Sciatic nerve (tissue), 2 donors: Measurements from ENCODE around the gene HTR4. TPM values are rescaled to one million over a fixed set of nuclear protein-coding genes. Genes with fewer than 3 reads are reported as not detected.
A peak's percentile ranks its signal among the peaks of the same experiment; 100 is the strongest.
"Not testable (repeated sequence)": the region's sequence is repeated elsewhere in the genome, so short reads cannot be mapped to it uniquely, and the experiment has no call there.

Experiments
- ATAC-seq: fragments of 200-7000 bp; cut with Tn5 transposase; one replicate; pipeline ENCODE4 v1.9.1; 2020; ENCODE audit warnings: mild to moderate bottlenecking, moderate library complexity
- DNase-seq: peaks from one replicate; pipeline ENCODE4 v3.0.0-alpha.2; 2020; ENCODE audit warnings: low spot score
- intact Hi-C: fragments of 100-400 bp; cut with DNase I; formaldehyde crosslinking; loops from one replicate; pipeline ENCODE4 v1.14.2; 2022
- total RNA-seq: library from RNA; stranded (reverse); fragmentation: NEBNext Ultra II Directional; extraction: Animal tissue kit (Norgen Biotek cat#: 25700); gene quantifications from one replicate; pipeline ENCODE4 v1.2.1, GENCODE V29; 2021
- donor health status: DM: no; HTN: no; CAD: no.
- donor health status: DM: no; HTN: no; CAD: no.

Gene HTR4
- total RNA-seq, 1 donor from 2014 or later = 0.13 TPM

- intact Hi-C loops = no loop called here
- ATAC-seq = no peak
- DNase-seq = no peak
These were observed 97.5 kb downstream of the HTR4 start for GRCh38 chr5:148556835-148557234.

- ATAC-seq = no peak
- intact Hi-C loops = no loop called here
- DNase-seq = no peak
These were observed 99.7 kb downstream of the HTR4 start for GRCh38 chr5:148554621-148555020.

- DNase-seq (no peak), ATAC-seq (peak; percentile 78)
- intact Hi-C loops = loop anchor here (5.0 kb wide), 1 partner anchor 1111 kb away; no protein-coding TSS in a partner anchor
These were observed 110.6 kb downstream of the HTR4 start for GRCh38 chr5:148543727-148544126.

DNA sequence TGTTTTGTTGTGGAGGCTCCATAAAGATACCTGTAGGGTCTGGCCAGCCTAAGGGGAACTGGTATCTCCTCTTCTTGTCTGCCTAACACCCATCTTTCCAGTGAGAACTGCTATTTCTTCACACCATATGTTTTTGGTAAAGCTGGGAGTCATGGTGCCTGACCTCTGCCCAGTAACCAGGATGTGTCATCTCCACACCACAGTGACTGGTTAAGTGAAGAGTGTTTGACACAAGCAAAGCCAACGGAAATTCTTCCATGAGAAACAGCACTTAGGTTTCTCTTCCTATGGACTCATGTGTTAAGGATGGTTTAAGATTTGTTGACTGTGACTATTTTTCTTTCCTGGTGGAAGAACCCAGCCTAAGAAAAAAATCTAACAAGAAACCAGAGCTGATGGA lies 111.5 kb downstream of the HTR4 start:
- no peak for ATAC-seq
- intact Hi-C loops = loop anchor here (5.0 kb wide), 1 partner anchor 1111 kb away; no protein-coding TSS in a partner anchor
- no peak for DNase-seq

- intact Hi-C loops = loop anchor here (5.0 kb wide), 1 partner anchor 1109 kb away; no protein-coding TSS in a partner anchor
- no peak for DNase-seq
- ATAC-seq = no peak
These were observed 113.1 kb downstream of the HTR4 start for GRCh38 chr5:148541054-148541835.

DNA sequence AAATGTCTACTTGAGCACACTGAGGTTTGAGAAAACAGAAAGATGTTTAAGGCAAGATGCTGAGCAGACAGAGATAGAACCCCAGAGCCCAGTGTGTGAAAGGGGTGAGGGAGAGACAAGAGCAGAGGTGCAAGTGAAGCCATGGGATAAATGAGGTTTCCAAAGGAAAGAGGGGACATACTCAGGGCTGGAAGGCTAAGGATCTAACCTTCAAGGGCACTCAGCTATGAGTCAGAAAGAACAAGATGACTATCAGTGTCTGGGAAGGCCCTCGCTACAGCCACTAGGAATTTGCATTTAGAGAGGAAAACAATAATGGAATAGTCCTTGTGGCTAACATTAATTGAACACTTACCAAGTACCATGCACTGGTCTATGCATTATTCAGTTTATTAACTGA lies 113.7 kb downstream of the HTR4 start:
- DNase-seq (no peak), ATAC-seq (no peak)
- intact Hi-C loops = loop anchor here (5.0 kb wide), 1 partner anchor 1108 kb away; no protein-coding TSS in a partner anchor

DNA sequence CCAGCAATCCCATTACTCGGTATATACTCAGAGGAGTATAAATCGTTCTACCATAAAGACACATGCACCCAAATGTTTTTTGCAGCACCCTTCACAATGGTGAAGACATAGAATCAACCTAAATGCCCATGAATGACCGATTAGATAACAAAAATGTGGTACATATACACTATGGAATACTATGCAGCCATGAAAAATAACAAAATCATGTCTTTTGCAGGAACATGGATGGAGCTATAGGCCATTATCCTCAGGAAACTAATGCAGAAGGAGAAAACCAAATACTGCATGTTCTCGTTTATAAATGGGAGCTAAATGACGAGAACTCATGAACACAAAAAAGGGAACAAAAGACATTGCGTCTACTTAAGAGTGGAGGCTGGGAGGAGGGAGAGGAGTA lies 114.5 kb downstream of the HTR4 start:
- DNase-seq (no peak), ATAC-seq (no peak)
- intact Hi-C loops = loop anchor here (5.0 kb wide), 1 partner anchor 1108 kb away; no protein-coding TSS in a partner anchor

- intact Hi-C loops = no loop called here
- DNase-seq (no peak), ATAC-seq (no peak)
These were observed 119.1 kb downstream of the HTR4 start for GRCh38 chr5:148535190-148535589.

DNA sequence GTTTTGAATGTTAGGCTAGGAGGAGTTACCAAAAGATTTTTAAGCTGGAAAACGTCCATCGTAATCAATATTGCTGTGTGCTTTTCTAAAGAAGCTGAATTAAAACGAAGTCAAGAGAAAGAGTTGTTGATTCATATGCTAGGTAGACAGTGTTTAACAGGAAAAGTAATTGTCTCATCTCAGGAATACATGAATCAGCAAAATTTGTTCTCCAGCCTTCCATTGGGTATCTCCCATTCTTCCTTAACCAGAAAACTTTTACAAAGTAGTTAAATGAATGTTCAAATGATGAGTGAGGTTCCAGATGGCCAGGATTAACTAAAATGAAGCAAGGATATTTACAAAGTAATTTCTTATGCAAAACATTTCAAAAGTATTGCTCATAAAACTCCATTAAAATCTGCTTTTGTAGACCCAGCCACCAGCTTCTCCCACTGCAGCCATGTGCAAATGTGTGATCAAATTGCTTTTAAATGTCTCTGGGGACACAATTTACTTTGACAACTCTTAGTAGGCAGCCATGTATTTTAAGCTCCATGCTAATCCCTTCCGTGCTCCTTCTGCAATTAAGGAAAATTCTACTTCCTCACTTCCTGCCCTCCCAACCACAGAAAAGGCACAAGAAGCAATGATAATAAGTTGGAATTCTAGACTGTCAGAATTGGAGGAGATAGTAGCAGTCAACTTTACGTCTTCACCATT lies 121.2 kb downstream of the HTR4 start:
- intact Hi-C loops = no loop called here
- DNase-seq (no peak), ATAC-seq (no peak)

GRCh38 chr5:148529450-148529849 lies 124.9 kb downstream of the HTR4 start:
- DNase-seq, ATAC-seq, intact Hi-C loops: not testable (repeated sequence)

DNA sequence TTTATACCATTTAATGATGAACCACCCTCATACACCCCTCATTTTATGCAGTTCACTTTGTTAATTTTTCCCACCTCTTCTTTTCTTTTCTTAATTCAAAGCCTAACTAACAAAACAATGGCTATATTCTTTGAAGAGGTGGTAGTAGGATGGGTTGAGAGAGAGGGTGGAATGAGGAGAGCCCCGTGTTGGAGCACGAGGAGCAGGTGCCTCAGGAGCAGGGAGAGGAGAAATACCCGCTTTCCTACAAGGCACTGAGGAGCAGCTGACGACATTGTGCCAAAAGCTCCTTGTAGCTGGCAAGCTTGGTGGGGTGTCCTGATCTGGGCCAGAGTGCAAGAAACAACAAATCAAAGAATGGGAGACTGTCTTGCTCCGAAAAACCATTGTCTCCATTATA lies 129.6 kb downstream of the HTR4 start:
- no peak for DNase-seq
- no peak for ATAC-seq
- intact Hi-C loops = no loop called here

- intact Hi-C loops = no loop called here
- ATAC-seq (no peak), DNase-seq (no peak)
These were observed 131.2 kb downstream of the HTR4 start for GRCh38 chr5:148523139-148523538.

DNA sequence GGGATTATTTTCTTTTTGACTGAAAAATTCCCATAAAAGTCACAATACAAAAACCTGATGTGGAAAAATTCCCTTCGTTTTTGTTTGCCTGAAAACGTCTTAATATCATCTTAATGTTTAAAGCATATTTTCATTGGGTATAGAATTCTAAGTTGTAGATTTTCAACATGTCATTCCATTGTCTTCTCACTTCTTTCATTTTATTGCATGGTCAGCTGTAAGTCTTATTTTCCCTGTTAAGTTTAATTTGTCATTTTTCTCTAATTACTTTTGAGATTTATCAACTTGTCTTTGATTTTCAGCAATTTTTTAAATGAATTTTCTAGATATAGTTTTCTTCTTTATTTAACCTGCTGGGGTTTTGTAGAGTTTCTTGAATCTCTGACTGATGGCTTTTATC lies 138.9 kb downstream of the HTR4 start:
- intact Hi-C loops = no loop called here
- ATAC-seq = no peak
- DNase-seq = no peak

- ATAC-seq (no peak), DNase-seq (no peak)
- intact Hi-C loops = no loop called here
These were observed 140.0 kb downstream of the HTR4 start for GRCh38 chr5:148514344-148514743.

- DNase-seq (no peak), ATAC-seq (no peak)
- intact Hi-C loops = no loop called here
These were observed 141.8 kb downstream of the HTR4 start for GRCh38 chr5:148512498-148512897.

- intact Hi-C loops = no loop called here
- ATAC-seq (no peak), DNase-seq (no peak)
These were observed 142.4 kb downstream of the HTR4 start for GRCh38 chr5:148511810-148512347.

GRCh38 chr5:148509893-148510292 lies 144.4 kb downstream of the HTR4 start:
- no peak for DNase-seq
- ATAC-seq = no peak
- intact Hi-C loops = no loop called here

- DNase-seq = no peak
- ATAC-seq = no peak
- intact Hi-C loops = no loop called here
These were observed 146.7 kb downstream of the HTR4 start for GRCh38 chr5:148507648-148508047.

DNA sequence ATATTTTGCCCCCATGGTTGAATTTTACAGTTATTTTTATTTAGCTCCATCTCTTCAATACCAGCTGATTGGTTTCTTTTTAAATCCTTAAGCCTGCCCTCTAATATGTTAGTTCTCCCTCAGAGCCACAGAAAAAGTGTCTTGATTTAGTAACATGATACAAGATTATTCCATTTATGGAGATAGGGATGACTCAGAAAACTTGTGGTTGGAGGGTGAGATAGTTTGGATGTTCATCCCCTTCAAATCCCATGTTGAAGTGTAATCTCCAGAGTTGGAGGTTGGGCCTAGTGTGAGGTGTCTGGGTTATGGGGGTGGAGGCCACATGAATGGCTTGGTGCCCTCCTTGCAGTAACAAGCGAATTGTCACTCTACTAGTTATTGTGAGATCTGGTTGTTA lies 154.9 kb downstream of the HTR4 start:
- ATAC-seq (no peak), DNase-seq (no peak)
- intact Hi-C loops = no loop called here

DNA sequence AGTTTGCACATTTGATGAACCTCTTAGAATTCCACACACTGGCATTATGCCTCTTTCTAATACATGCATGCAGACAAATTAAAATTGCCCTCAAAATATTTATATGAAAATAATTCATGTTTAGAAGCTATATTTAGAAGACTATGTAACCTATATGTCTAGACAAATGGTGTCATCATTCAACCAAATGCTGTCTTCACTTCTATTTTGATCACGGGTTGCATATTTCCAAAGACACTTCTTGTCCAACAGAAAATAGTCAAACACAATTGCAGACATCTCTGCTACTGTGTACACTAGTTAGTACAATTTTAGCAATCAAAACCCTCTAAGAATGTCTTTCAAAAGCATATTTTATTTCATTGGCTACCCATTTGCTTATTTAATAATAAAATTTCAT lies 156.6 kb downstream of the HTR4 start:
- ATAC-seq (no peak), DNase-seq (no peak)
- intact Hi-C loops = no loop called here
